ENCODE results near the gene CNKSR3.

Gene CNKSR3

DNA sequence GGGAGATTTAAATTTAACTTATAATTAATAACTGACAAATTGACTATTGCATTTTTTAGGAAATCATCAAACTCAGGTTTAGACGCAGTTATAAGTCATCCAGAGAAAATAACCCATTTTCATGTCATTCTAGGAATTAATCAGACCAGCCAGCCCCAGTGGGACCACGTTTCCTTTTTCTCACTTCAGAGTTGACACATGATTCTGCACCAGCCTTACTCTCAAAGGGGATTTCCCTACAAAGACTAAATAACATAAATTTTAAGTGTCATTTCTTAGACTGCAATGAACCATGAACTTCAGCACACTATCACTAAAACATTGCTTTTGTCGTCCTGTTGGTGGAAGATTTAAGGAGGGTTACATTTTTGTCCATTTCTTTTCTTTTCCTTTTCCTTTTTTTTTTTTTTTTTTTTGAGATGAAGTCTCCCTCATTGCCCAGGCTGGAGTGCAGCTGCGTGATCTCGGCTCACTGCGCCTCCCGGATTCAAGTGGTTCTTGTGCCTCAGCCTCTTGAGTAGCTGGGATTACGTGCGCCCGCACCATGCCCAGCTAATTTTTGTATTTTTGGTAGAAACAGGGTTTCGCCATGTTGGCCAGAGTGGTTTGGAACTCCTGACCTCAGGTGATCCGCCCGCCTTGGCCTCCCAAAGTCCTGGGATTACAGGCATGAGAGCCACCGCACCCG, 157.4 kb downstream of the CNKSR3 start:
- DNase-seq (ENCODE audit: low spot score) = no peak

DNA sequence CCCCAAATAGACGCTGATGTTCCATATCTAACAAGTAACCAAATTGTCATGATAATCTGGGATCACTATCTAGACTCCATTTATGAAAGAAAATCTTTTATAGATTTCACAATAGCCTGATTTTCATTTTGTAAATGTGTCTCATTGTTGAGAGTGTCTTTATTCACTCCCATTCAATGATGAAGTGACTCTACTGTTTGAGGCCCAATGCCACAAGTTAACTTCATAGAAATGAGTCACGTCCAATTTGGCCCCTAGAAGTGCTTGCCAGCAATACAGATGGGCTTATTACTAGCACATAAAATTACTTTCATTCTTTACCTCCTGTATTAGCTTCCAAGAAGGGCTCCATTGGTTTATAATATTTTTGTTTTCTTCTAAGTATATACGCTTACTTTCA, 160.2 kb downstream of the CNKSR3 start:
- DNase-seq (ENCODE audit: low spot score) = no peak

DNA sequence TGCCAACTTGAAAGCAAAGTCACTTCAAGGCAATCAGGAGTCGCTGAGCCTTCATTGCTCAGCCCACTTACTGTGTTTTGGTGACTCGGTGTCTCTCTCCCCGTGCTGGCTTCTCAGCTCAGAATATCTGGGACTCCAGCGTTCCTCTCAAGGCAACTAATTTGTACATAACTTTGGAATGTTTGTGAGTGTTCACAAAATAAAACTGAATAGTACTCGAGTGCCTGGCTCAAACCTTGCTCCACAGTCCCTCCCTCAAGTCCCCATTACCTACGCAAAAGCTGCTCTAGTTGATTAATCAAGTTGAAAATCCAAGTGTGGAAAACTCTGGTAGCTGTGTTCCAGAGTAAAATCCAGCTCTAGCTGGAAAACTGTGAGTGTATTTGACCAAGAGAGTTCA, 162.5 kb downstream of the CNKSR3 start:
- no peak for DNase-seq (ENCODE audit: low spot score)

DNA sequence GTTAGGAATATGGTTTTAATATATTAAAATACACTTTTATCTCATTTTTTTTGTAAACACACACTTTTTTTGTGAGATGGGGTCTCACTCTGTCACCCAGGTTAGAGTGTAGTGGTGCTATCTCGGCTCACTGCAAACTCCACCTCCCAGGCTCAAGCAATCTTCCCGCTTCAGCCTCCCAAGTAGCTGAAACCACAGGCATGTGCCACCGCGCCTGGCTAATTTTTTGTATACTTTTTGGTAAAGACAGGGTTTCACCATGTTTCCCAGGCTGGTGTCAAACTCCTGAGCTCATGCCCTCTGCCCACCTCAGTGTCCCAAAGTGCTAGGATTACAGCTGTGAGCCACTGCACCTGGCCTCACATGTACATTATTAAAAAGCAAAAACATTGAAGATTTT, 164.7 kb downstream of the CNKSR3 start:
- DNase-seq (ENCODE audit: low spot score) = no peak

DNA sequence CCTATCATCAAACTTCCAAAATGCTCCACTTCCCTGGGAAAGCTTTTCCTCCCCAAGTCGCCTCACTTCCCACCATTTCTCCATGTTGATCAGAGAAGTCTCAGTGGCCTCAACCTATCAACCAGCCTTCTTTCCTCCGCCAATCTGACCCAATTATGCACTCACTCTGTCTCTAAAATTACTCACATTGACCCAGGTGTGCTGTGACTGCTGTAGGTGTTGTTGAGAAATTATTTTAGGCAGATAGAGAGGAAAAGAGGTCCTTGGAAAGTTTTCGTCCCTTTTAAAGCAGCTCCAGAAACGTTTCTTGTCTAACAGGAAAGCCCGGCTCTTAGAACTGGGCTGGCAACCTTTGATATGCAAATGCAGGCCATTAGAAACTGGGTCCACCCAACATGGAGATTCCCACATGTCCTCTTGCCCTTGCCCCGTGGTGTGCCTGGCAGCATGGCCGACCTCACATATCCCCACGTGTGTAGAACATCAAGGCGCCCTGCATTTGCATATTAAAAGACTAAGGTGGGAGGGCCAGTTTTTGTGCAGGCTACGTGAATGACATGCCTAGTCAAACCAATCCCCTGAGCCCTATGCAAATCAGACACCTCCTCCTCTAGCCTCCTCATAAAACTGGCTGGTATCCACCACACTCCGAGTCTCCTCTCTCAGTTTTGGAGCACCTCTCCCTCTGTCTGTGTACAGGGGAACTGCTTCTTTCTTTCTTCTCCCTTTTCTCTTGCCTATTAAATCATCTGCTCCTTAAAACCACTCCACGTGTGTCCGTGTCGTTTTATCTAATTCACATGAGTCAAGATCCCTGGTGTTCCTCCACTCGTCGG, 166.8 kb downstream of the CNKSR3 start:
- DNase-seq (ENCODE audit: low spot score) = peak; percentile 21

DNA sequence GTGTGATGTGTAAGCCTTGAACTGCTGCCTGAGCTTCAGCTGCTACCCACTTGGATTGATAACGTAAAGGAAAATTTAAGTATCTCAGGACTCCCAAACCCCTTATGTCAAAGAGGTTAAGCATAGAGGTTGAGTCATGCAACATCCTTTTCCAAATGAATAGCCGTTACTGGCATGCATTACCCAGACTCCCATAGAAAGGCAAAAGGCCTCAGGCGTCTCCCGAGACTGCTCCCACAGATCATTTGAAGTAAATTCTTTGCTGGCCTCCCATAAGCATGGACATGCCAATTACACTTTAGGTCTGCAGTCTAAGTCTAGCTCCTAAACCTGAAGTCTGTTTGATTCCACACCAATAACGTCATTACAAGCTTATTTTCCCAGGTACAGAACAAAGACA, 168.6 kb downstream of the CNKSR3 start:
- no peak for DNase-seq (ENCODE audit: low spot score)

DNA sequence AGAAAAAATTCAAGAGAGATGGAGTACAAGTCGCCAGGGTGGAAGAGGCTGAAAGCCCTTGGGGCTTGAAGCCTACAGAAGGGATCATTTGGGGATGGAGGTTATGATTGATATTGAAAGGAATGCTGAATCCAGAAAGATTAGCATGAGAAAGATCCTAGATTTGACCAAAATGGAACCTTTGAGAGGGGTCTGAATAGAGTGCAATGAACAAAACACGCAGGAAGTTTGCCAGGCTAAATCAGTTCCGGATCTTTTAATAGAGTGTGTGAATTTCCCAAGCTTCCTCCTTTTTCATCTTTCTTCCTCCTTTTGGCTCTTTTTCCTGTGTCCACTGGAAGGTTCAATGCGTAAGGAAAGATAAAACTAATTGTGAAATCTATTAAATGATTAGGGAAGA, 169.1 kb downstream of the CNKSR3 start:
- DNase-seq (ENCODE audit: low spot score) = no peak

Small RNAs within 50 kb of the gene (small RNA-seq; reads per million reads assigned to genes)
- 0 reads per million in 2 experiments for gene AL357075.2
